GM10248 (cell line): Measurements from ENCODE around the gene PPTC7.

Experiments
- CTCF ChIA-PET: fragments of 300-600 bp; sonication (Branson Sonifier 250); formaldehyde crosslinking; extraction: SDS; loops from one replicate; lab custom pipeline; 2021; ENCODE audit warnings: antibody characterized with exemption; lab: Yijun Ruan, JAX
- POLR2A ChIA-PET: fragments of 350-650 bp; sonication (Branson Sonifier 250); formaldehyde crosslinking; extraction: SDS; loops from one replicate; lab custom pipeline; 2020; ENCODE audit warnings: antibody characterized with exemption; lab: Yijun Ruan, JAX
- DNase-seq: peaks from one replicate; pipeline ENCODE4 v3.0.0; 2012; ENCODE audit errors: extremely low spot score
- CTCF ChIP-seq: IDR thresholded peaks from 2 replicates; pipeline ENCODE4 v1.5.1; 2012; ENCODE audit warnings: mild to moderate bottlenecking, low read depth; ENCODE audit errors: extremely low read depth, missing control alignments, control extremely low read depth

Gene PPTC7

GRCh38 chr12:110516995-110517394 is 66.1 kb downstream of the PPTC7 start:
- ChIA-PET POLR2A (no interaction called here), CTCF (interaction anchor here (1.2 to 14.5 kb wide), 2 partner anchors 10 to 86 kb away, joined by 4 to 176 read pairs; no protein-coding TSS in a partner anchor)
- no peak for TF ChIP-seq CTCF
- DNase-seq, result no peak

GRCh38 chr12:110514363-110514762 is 68.8 kb downstream of the PPTC7 start:
- ChIA-PET POLR2A (no interaction called here), CTCF (interaction anchor here (1.1 to 14.5 kb wide), 10 partner anchors 9 to 88 kb away, joined by 3 to 176 read pairs (median 8); partner anchors contain the start of genes ARPC3, RAD9B and VPS29)
- no peak for DNase-seq
- no peak for TF ChIP-seq CTCF

- CTCF ChIA-PET, result interaction anchor here (1.1 to 14.5 kb wide), 18 partner anchors 9 to 374 kb away, joined by 3 to 176 read pairs (median 5); partner anchors contain the start of genes ARPC3, FAM216A, GPN3 and RAD9B
- TF ChIP-seq CTCF, result no peak
- POLR2A ChIA-PET, result no interaction called here
- no peak for DNase-seq
These were observed 69.3 kb downstream of the PPTC7 start for GRCh38 chr12:110513842-110514241.

GRCh38 chr12:110508071-110508586 is 75.0 kb downstream of the PPTC7 start:
- CTCF ChIA-PET, result interaction anchor here (1.0 to 14.5 kb wide), 5 partner anchors 10 to 94 kb away, joined by 3 to 176 read pairs (median 8); partner anchors contain the start of gene FAM216A
- DNase-seq, result no peak
- no peak for TF ChIP-seq CTCF
- POLR2A ChIA-PET, result no interaction called here

GRCh38 chr12:110505332-110505731 is 77.8 kb downstream of the PPTC7 start:
- DNase-seq, result no peak
- CTCF ChIA-PET, result interaction anchor here (1.0 to 7.0 kb wide), 2 partner anchors 8 to 96 kb away, joined by 4 to 39 read pairs; no protein-coding TSS in a partner anchor
- POLR2A ChIA-PET, result no interaction called here
- no peak for TF ChIP-seq CTCF

DNA sequence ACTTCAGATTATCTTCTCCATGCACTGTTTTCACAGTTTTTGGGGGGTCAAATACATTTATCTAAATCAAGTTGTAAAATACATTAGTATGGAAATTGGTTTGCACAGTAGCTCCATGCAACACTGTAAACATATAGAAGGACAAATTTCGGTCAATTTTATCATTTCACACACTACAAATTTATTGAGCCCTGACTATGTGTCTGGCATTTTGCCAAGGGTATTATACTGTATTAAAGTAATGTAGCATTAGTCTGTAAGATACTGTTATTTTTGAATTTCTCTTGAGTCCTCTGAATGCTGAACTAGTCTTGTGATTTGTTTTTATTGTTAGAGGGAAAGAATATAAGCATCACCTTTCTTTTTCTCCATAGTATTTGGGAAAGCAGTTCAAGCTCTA is 79.7 kb downstream of the PPTC7 start:
- POLR2A ChIA-PET, result no interaction called here
- TF ChIP-seq CTCF, result no peak
- CTCF ChIA-PET, result interaction anchor here (0.8 to 7.0 kb wide), 7 partner anchors 10 to 384 kb away, joined by 3 to 39 read pairs (median 3); partner anchors contain the start of gene ARPC3
- DNase-seq, result no peak
